Heart right ventricle (tissue), 16 donors: Measurements from ENCODE around the gene MAML1. TPM values are rescaled to one million over a fixed set of nuclear protein-coding genes. Genes with fewer than 3 reads are reported as not detected.
"Not testable (repeated sequence)": the region's sequence is repeated elsewhere in the genome, so short reads cannot be mapped to it uniquely, and the experiment has no call there.

Experiments
- ATAC-seq, 8 donors: fragments of 200-7000 bp; cut with Tn5 transposase; one replicate each; pipeline ENCODE4 v1.9.1; 2020; ENCODE audit warnings: mild to moderate bottlenecking in 8 of 8, moderate library complexity in 8 of 8, moderate number of reproducible peaks in 1 of 8
- DNase-seq, 2 donors: peaks; one replicate each; pipeline ENCODE4 v3.0.0-alpha.2; 2020
- H3K27ac ChIP-seq, 10 donors: fragments of 200-600 bp; sonication (generic) in 2 of 10; one replicate each; pipeline versions ENCODE4 v1.5.0 to v1.8.0; 2020 to 2022; ENCODE audit warnings: mild to moderate bottlenecking in 3 of 10
- H3K27me3 ChIP-seq, 7 donors: fragments of 200-600 bp; one replicate each; pipeline ENCODE4 v1.8.0; 2021 to 2022; ENCODE audit warnings: mild to moderate bottlenecking in 2 of 7
- H3K36me3 ChIP-seq, 9 donors: fragments of 200-600 bp; sonication (generic) in 1 of 9; one replicate each; pipeline versions ENCODE4 v1.5.0 to v1.8.0; 2020 to 2022; ENCODE audit warnings: mild to moderate bottlenecking in 2 of 9
- H3K4me1 ChIP-seq, 9 donors: fragments of 200-600 bp; sonication (generic) in 1 of 9; one replicate each; pipeline versions ENCODE4 v1.5.0 to v1.8.0; 2020 to 2022; ENCODE audit warnings: mild to moderate bottlenecking in 4 of 9
- H3K4me3 ChIP-seq, 10 donors: fragments of 200-600 bp; sonication (generic) in 2 of 10; one replicate each; pipeline versions ENCODE4 v1.5.0 to v1.8.0; 2020 to 2022; ENCODE audit warnings: mild to moderate bottlenecking in 7 of 10, moderate library complexity in 2 of 10
- H3K9me3 ChIP-seq, 11 donors: fragments of 200-600 bp in 10 of 11; sonication (generic) in 2 of 11; one replicate each; pipeline versions ENCODE4 v1.5.0 to v1.8.0; 2013 to 2022; ENCODE audit warnings: mild to moderate bottlenecking in 2 of 11, control low read depth in 1 of 11, moderate library complexity in 1 of 11
- CTCF ChIP-seq, 9 donors: fragments of 200-600 bp; sonication (generic) in 2 of 9; IDR thresholded peaks; one replicate each; pipeline versions ENCODE4 v1.5.0 to v1.8.0; 2021 to 2022; ENCODE audit warnings: antibody characterized with exemption in 9 of 9, mild to moderate bottlenecking in 5 of 9, moderate library complexity in 1 of 9
- WGBS, 2 donors: extraction: QIAGEN DNeasy Blood & Tissue Kit; methylation state at CpG; one replicate each; pipeline ENCODE4 v1.1.7; 2013; ENCODE audit warnings: inconsistent platforms in 1 of 2; 5-methylcytosine and 5-hydroxymethylcytosine counted together
- intact Hi-C, 10 donors: fragments of 100-400 bp; cut with DNase I; formaldehyde crosslinking; loops; one replicate each; pipeline versions ENCODE4 v1.11.1 to v1.14.2; 2022
- polyA plus RNA-seq, 2 donors: library from polyadenylated mRNA; stranded (reverse); fragments of 200-250 nt; gene quantifications; one replicate each; pipeline ENCODE4 v1.2.3, GENCODE V29; 2013
- total RNA-seq, 10 donors: library from RNA; stranded (reverse); fragmentation: NEBNext Ultra II Directional in 3 of 10; extraction: Animal tissue kit (Norgen Biotek cat#: 25700) in 3 of 10; gene quantifications; one replicate each; pipeline versions ENCODE4 v1.2.1 to v1.2.4, GENCODE V29; 2021 to 2023
- donor health status: Arrhythmogenic right ventricular cardiomyopathy.
- donor health status: ischemic (EF 13 %, LVEDD 7.1; RV severe dilation, severe dysfunction).
- donor health status: healthy with polysubstance abuse.
- donor health status: DM: no; HTN: yes; CAD: no.
- donor health status: DM: no; HTN: no; CAD: no.
- donor health status: ischemic (EF 25% LVEDD 6.9; RV normal size, moderate dysfunction).
- donor health status: ischemic (EF 25% LVEDD 5.7; RV mildly dilated, moderate dysfunction).
- donor health status: healthy.
- donor health status: DM: yes; HTN: yes; CAD: no.
- donor health status: Ischemic cardiomyopathy.
- donor health status: ischemic (EF 35%, LVEDD 5.7; RV mildly dilated, moderate dysfunction).
- donor health status: nonischemic (EF 11% LVEDD 7.7; RV severe dilation, severe dysfunction).
- donor health status: DM: yes; HTN: yes; CAD: no.
- donor health status: PGD.
- donor health status: ischemic (EF 29% LVEDD 5.4; RV normal size, mild dysfunction).
- donor health status: nonischemic (EF 23%, LVEDD 6.1; RV moderate dilation, normal function).

Gene MAML1
- total and polyA plus RNA-seq, 12 donors, result 5.5 to 15.3 (median 11.9) TPM

- 98% methylated on average over 2 of the region's 2 CpGs for WGBS, 2 donors
- Histone ChIP-seq H3K4me1 (peaks cover 4 to 43% (median 30%) of the 10 kb centered on the region in 9 donors), H3K27me3 (no peaks in the 10 kb centered on the region), H3K36me3 (peaks cover 0 to 9% (median 0%) of the 10 kb centered on the region in 9 donors), H3K4me3 (peak overlapping the region in 3 of 10 donors; percentile 79 to 99 (median 88)), H3K9me3 (no peaks in the 10 kb centered on the region), H3K27ac (peak overlapping the region in 9 of 10 donors; percentile 85 to 100 (median 98))
- ATAC-seq (no peak), DNase-seq (no peak)
- no peak for TF ChIP-seq CTCF (IDR thresholded peaks at IDR 0.05)
- intact Hi-C loops, result loop anchor here in 1 of 10 donors (5.0 kb wide), 1 partner anchor 35 kb away; the partner anchor contains the start of gene MAML1
Observed at GRCh38 chr5:179697108-179697507, 35.5 kb upstream of the MAML1 start.

- peak overlapping the region in 9 of 10 donors; percentile 53 to 99 (median 89) for H3K4me3 ChIP-seq
- not testable (repeated sequence) for DNase-seq, H3K9me3 ChIP-seq, H3K27me3 ChIP-seq, ATAC-seq
- intact Hi-C loops, result loop anchor here in 1 of 10 donors (5.0 kb wide), 1 partner anchor 35 kb away; the partner anchor contains the start of gene MAML1
- peak overlapping the region; percentile 85 to 100 (median 97) for H3K27ac ChIP-seq
- 96 to 97% methylated on average over 15 of the region's 15 CpGs for WGBS, 2 donors
- H3K4me1 ChIP-seq, result peaks cover 4 to 47% (median 35%) of the 10 kb centered on the region in 9 donors
- peaks cover 0 to 11% (median 0%) of the 10 kb centered on the region in 9 donors for H3K36me3 ChIP-seq
Observed at GRCh38 chr5:179697543-179697942, 35.1 kb upstream of the MAML1 start.

GRCh38 chr5:179697993-179698934, 34.4 kb upstream of the MAML1 start:
- peaks cover 0 to 19% (median 0%) of the 10 kb centered on the region in 9 donors for H3K36me3 ChIP-seq
- H3K4me1 ChIP-seq, result peaks cover 4 to 54% (median 39%) of the 10 kb centered on the region in 9 donors
- DNase-seq (peak; percentile 99), ATAC-seq (peak; percentile 95 to 98 (median 97))
- peak overlapping the region; percentile 85 to 100 (median 97) for H3K27ac ChIP-seq
- H3K27me3 ChIP-seq, result no peaks in the 10 kb centered on the region
- TF ChIP-seq CTCF (IDR thresholded peaks at IDR 0.05), result peak in 6 of 9 donors; percentile 7 to 25 (median 10)
- no peaks in the 10 kb centered on the region for H3K9me3 ChIP-seq
- 1 to 2% methylated on average over 72 of the region's 72 CpGs for WGBS, 2 donors
- peak overlapping the region; percentile 30 to 99 (median 89) for H3K4me3 ChIP-seq
- intact Hi-C loops, result loop anchor here in 5 of 10 donors (1.0 to 5.0 kb wide), 5 partner anchors 20 to 35 kb away; partner anchors contain the start of gene MAML1 (in 3 of the 5)

GRCh38 chr5:179698935-179699615, 33.5 kb upstream of the MAML1 start, which contains the start of gene CANX:
TSS of gene CANX (plus strand) at chr5:179698967. CDS start at chr5:179705682, 6,715 bp downstream.
- Histone ChIP-seq H3K4me3 (peak within 1 kb of the TSS; percentile 57 to 99 (median 89)), H3K36me3 (peaks cover 0 to 27% (median under 1%) of the 10 kb centered on the region in 9 donors), H3K4me1 (peaks cover 4 to 62% (median 39%) of the 10 kb centered on the region in 9 donors), H3K9me3 (no peaks in the 10 kb centered on the region), H3K27ac (peak within 1 kb of the TSS; percentile 85 to 100 (median 97)), H3K27me3 (no peaks in the 10 kb centered on the region)
- WGBS, 2 donors, result 0% methylated on average over 54 to 57 of the region's 58 CpGs
- no peak for TF ChIP-seq CTCF (IDR thresholded peaks at IDR 0.05)
- ATAC-seq (peak in 6 of 8 donors; percentile 0 to 21 (median 4)), DNase-seq (no peak)
- intact Hi-C loops, result loop anchor here in 5 of 10 donors (1.0 to 5.0 kb wide), 5 partner anchors 21 to 34 kb away; partner anchors contain the start of gene MAML1 (in 3 of the 5)
